ENCODE data around the gene FNTB.
A peak's percentile ranks its signal among the peaks of the same experiment; 100 is the strongest.

The FNTB gene, protein sequence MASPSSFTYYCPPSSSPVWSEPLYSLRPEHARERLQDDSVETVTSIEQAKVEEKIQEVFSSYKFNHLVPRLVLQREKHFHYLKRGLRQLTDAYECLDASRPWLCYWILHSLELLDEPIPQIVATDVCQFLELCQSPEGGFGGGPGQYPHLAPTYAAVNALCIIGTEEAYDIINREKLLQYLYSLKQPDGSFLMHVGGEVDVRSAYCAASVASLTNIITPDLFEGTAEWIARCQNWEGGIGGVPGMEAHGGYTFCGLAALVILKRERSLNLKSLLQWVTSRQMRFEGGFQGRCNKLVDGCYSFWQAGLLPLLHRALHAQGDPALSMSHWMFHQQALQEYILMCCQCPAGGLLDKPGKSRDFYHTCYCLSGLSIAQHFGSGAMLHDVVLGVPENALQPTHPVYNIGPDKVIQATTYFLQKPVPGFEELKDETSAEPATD

GRCh38 chr14:64986648-64987437, at the start of gene FNTB:
FNTB (plus strand) TSS chr14:64986895; CDS start chr14:64986954, 59 bp downstream.
- DNase-seq (ENCODE audit: low spot score), result peak; percentile 96

GRCh38 chr14:64937171-64937820, 49.4 kb upstream of the FNTB start:
- DNase-seq (ENCODE audit: low spot score), result no peak

- no peak for DNase-seq (ENCODE audit: low spot score)
Measured at GRCh38 chr14:64937821-64938193, 48.9 kb upstream of the FNTB start.

GRCh38 chr14:64938972-64939816, 47.5 kb upstream of the FNTB start:
- DNase-seq (ENCODE audit: low spot score), result no peak

GRCh38 chr14:64939817-64940190, 46.9 kb upstream of the FNTB start:
- DNase-seq (ENCODE audit: low spot score), result no peak

- no peak for DNase-seq (ENCODE audit: low spot score)
Measured at GRCh38 chr14:64940336-64940910, 46.3 kb upstream of the FNTB start.

GRCh38 chr14:64942531-64943111, 44.1 kb upstream of the FNTB start, which contains the start of gene GPX2:
GPX2 (minus strand) TSS chr14:64942745; CDS start chr14:64942726, 19 bp downstream.
- no peak for DNase-seq (ENCODE audit: low spot score)

GRCh38 chr14:64943556-64943955, 43.1 kb upstream of the FNTB start:
- DNase-seq (ENCODE audit: low spot score), result no peak

DNA sequence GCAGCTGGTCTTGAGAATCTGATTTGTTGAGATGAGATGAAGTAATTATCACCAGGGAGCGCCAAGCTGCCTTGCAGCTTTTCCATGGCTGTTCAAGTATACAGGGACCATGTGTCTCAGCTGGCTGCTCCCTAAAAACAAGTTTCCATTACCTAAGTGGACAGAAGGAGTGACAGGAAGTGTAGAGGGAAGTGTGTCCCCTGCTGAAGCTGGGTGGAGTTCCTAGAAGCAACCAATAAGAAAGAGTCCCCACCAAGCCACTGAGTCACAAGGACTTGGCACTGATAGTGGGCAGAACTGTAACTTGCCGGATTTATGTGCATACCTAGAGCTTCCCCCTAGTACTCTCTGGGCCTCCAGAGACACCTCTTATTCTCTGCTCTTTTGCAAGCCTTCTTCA, 42.7 kb upstream of the FNTB start:
- no peak for DNase-seq (ENCODE audit: low spot score)

DNA sequence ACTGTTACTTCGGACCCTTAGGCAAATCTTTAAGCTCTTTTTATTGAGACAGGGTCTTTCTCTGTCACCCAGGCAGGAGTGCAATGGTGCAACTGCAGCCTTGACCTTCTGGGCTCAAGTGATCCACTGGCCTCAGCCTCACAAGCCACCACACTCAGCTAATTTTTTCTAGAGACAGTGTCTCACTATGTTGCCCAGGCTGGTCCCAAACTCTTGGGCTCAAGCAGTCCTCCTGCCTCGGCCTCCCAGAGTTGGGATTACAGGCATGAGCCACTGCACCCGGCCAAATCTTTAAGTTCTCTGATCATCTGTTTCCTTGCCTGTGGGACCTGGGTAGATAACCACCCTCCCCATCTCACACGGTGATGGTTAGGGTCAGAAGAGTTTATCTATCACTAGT, 41.8 kb upstream of the FNTB start:
- DNase-seq (ENCODE audit: low spot score), result no peak

DNA sequence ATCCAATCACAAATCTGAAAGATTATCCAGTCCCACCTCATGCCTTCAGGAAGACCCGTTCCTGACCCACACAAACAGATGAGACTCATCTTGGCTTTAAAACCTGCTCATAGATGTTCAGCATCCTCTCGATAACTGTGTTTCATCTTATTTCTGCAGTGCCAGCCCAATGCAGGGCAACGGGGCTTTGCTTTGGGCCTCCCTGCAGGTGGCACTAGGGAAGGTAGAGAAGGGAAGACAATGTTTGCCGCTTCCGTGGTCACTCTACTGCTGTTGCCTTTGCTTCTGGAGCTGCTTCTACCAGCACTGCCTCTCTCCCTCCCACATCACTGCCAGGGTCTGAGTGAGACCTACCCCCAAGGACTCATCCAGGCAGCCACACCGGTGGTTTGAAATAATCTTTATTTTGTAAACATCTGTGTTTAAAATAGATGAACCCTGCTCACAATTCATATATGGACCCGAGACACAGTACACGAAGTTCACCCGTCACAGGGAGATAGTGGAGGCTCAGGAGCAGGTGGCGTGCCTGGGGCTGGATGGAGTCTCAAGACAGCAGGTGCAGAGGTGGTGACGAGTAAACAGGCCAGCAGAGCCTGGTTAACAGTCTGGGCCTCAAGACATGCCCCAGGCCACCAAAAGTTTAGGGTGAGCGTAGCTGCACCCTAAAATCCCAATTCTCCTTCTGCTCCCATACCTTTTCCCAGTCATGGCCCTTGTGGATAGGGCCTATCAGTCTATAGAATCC, 41.1 kb upstream of the FNTB start:
- no peak for DNase-seq (ENCODE audit: low spot score)

GRCh38 chr14:64946310-64947045, 40.2 kb upstream of the FNTB start:
- DNase-seq (ENCODE audit: low spot score), result no peak

GRCh38 chr14:64947710-64948611, 38.7 kb upstream of the FNTB start:
- DNase-seq (ENCODE audit: low spot score), result no peak

DNA sequence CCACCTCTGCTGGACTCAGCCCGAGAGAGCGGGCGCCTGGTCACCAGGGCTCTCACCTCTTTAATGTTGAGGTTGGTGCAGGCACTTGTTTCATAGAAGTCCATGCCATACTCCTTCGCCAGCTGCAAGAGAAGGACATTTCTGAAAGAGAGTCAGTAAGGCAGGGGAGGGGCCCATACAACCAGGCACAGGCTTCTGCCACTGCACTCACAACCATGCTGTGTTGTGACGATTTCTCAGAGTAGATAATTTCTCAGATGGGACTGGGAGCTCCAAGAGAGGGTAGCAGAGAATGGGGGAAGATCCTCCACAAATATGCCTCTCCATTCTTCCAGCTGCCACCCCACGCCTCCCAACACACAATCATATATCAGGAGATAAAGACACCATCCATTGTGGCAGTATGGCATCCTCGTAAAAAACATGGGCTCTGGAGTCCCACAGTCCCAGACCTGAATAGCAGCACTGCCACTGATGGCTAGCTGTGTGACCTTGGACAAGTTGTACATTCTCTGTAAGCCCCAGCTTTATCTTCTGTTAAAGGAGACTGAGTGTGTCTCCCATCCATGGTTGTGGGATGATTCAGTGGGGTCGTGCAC, 38.0 kb upstream of the FNTB start:
- no peak for DNase-seq (ENCODE audit: low spot score)

DNA sequence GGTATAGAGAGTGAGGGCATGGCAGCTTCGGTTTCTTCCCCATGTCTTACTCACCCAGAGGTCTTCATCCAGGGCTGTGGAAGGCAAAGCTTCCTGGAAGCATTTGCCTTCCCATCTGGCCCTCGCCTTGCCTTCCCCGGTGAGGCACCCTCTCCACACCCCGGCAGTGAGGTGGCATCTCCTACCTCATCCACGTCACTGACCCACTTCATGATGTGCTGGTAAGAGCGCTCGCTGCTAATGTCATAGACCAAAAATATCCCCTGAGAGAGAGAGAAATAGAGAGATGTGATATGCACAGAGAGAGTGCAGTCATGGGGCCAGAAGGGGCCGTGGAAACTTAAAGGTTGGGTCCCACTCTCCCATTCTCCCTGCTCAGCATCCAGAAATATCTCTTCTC, 35.8 kb upstream of the FNTB start:
- no peak for DNase-seq (ENCODE audit: low spot score)

GRCh38 chr14:64951291-64951690, 35.4 kb upstream of the FNTB start:
- DNase-seq (ENCODE audit: low spot score), result no peak

DNA sequence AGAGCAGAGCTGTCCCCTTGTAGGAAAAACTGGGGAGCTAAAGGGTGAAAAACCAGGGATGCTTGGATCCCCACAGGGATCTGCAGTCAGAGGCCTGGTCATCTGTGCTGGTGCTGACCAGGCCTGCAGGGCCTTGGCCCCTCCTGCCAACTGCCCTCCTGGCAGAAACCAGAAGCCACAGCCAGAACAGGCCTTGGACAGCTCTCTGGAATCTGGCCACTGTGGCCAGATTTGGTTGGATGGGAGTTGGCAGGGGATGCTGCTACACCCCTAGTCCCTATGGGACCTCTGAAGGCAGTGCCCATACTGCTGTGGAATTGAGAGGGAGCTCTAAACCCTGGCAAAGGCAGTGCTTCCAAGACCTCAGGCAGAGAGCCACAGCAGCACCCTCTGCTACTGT, 35.0 kb upstream of the FNTB start:
- no peak for DNase-seq (ENCODE audit: low spot score)
